Measurements from ENCODE around the gene TBC1D16.

The TBC1D16 gene

DNA sequence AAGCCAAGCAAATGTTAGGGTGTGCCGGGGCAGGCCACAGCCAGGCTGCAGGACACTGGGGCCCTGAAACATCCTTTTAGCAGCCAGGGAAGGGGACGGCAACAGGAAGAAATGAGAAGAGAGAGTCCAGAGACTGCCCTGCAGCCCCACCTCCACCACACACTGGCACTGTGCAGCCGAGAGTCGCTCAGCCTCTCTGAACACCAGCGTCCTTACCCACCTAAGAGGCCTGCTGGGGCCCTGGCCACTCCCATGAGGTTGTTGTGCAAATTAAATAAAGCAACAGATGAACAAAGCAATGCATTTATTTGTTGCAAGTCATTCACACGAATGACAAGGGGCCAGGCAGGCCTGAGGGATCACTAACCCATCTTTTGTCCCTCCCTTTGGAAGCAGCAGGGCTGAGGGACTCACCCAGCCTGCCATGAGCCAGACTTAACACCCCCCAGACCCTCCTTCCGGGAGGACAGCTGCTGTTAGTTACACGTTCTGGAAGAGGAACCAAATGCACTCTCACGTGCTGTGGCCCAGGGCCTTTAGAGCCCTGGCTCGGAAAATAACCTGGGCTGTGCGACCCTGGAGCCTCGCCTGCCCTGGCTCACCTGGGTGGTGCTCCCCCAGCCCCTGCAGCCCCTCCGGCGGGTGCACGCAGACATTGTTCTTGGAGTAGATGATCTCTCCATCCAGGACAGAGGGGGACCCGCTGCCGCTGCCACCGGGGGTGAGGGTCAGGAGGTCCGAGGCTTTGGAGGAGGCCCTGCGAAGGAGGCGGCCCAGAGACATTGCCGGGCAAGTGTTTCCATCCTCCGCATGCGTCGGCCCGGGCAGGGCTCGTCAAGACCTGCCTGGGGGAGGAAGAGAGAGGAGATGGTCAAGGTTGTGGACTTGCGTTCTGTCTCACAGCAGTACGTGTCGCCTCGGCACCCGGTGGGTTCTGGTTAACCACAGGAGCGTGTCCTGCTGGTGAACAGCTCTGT lies 22.6 kb downstream of the TBC1D16 start:
- Histone ChIP-seq H3K4me3 (ENCODE audit: low read depth in 1 of 2, low read length in 2 of 2) (no peak overlapping the region), H3K36me3 (ENCODE audit: insufficient read depth, low read length) (peaks cover 12% of the 10 kb centered on the region), H3K27ac (ENCODE audit: low read length) (no peak overlapping the region), H3K9me3 (ENCODE audit: insufficient read depth, low read length, severe bottlenecking) (no peaks in the 10 kb centered on the region), H3K27me3 (ENCODE audit: insufficient read depth, low read length, poor library complexity) (no peaks in the 10 kb centered on the region), H3K79me2 (ENCODE audit: insufficient read depth, low read length) (no peaks in the 10 kb centered on the region), H3K9ac (ENCODE audit: low read depth, low read length) (no peak overlapping the region), H2AFZ (ENCODE audit: low read depth, low read length) (no peak overlapping the region), H4K20me1 (ENCODE audit: insufficient read depth, low read length) (no peaks in the 10 kb centered on the region; the same call in 1 of the 2 replicates), H3K4me2 (ENCODE audit: insufficient read depth, low read length) (no peak overlapping the region), H3K4me1 (ENCODE audit: insufficient read depth, low read length) (no peaks in the 10 kb centered on the region)
- TF ChIP-seq, protein P1, sequence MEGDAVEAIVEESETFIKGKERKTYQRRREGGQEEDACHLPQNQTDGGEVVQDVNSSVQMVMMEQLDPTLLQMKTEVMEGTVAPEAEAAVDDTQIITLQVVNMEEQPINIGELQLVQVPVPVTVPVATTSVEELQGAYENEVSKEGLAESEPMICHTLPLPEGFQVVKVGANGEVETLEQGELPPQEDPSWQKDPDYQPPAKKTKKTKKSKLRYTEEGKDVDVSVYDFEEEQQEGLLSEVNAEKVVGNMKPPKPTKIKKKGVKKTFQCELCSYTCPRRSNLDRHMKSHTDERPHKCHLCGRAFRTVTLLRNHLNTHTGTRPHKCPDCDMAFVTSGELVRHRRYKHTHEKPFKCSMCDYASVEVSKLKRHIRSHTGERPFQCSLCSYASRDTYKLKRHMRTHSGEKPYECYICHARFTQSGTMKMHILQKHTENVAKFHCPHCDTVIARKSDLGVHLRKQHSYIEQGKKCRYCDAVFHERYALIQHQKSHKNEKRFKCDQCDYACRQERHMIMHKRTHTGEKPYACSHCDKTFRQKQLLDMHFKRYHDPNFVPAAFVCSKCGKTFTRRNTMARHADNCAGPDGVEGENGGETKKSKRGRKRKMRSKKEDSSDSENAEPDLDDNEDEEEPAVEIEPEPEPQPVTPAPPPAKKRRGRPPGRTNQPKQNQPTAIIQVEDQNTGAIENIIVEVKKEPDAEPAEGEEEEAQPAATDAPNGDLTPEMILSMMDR (IDR thresholded peaks at IDR 0.05; ENCODE audit: borderline replicate concordance, extremely low read depth, low read length, poor library complexity, severe bottlenecking) = no peak
- TF ChIP-seq EZH2 (IDR thresholded peaks at IDR 0.05; ENCODE audit: borderline replicate concordance, low read depth, low read length, severe bottlenecking) = no peak
- ATAC-seq (ENCODE audit: insufficient read depth, low read depth) (no peak), DNase-seq (no peak)

DNA sequence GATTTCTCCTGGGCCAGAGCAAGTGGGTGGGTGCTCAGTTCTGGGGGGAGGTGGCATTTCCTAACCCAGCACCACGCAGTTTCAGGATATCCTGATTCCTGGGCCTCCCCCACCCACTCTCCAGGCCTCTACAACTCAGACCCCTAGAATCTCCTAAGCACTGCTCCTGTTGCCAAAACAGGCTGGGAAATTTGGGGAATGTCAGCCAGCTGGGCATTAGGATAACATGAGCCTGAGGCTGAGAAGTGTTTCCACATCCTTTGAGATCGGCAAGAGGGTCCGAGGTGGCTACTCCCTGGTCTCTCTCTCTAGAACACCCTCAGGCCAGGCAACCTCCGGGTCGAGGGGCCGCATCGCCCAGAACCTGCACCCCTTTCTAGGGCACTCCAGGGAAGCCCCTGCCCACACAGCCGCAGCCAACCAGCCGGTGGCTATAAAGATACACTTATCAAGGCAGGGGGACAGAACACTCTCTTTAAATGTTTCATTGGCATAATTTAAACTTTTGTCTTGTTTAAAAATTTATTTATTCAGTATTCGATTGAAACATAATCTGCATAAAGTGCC lies 23.6 kb downstream of the TBC1D16 start:
- Histone ChIP-seq H3K79me2 (ENCODE audit: insufficient read depth, low read length) (no peaks in the 10 kb centered on the region), H3K27me3 (ENCODE audit: insufficient read depth, low read length, poor library complexity) (no peaks in the 10 kb centered on the region), H3K36me3 (ENCODE audit: insufficient read depth, low read length) (peaks cover 12% of the 10 kb centered on the region), H3K27ac (ENCODE audit: low read length) (no peak overlapping the region), H3K4me1 (ENCODE audit: insufficient read depth, low read length) (no peaks in the 10 kb centered on the region), H4K20me1 (ENCODE audit: insufficient read depth, low read length) (no peaks in the 10 kb centered on the region; the same call in 1 of the 2 replicates), H2AFZ (ENCODE audit: low read depth, low read length) (no peak overlapping the region), H3K4me2 (ENCODE audit: insufficient read depth, low read length) (no peak overlapping the region), H3K9me3 (ENCODE audit: insufficient read depth, low read length, severe bottlenecking) (no peaks in the 10 kb centered on the region), H3K9ac (ENCODE audit: low read depth, low read length) (no peak overlapping the region), H3K4me3 (ENCODE audit: low read depth in 1 of 2, low read length in 2 of 2) (no peak overlapping the region)
- no peak for DNase-seq
- TF ChIP-seq, protein P1 (IDR thresholded peaks at IDR 0.05; ENCODE audit: borderline replicate concordance, extremely low read depth, low read length, poor library complexity, severe bottlenecking) = no peak
- TF ChIP-seq EZH2 (IDR thresholded peaks at IDR 0.05; ENCODE audit: borderline replicate concordance, low read depth, low read length, severe bottlenecking) = no peak
- no peak for ATAC-seq (ENCODE audit: insufficient read depth, low read depth)

DNA sequence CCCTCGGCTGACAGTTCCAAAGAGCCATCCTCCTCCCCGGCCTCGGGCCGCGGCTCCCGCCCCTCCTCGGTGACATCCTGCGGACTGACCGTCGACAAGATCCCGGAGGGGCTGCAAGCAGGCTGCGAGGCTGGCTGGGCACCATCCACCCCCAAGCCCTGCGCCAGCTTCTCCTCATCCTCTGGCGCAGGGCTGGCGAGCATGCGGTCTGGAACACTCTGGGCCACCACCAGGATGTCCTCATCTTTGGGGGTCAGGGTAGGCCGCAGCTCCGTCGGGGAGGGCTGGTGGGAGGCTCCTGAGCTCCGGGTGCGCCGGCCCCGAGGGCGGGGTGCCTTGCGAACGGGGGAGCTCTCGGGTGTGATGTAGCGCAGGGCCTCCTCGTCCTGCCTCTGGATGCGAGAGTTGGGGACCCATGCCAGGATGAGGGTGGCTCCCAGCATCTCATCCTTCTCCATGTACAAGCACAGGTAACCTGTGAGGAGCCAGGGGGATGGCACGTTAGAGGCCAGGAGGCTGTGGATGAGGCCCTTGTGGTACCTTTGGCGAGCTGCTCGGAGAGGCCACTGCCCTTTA lies 25.3 kb downstream of the TBC1D16 start:
- Histone ChIP-seq H3K9me3 (ENCODE audit: insufficient read depth, low read length, severe bottlenecking) (no peaks in the 10 kb centered on the region), H3K4me1 (ENCODE audit: insufficient read depth, low read length) (peaks cover 6% of the 10 kb centered on the region), H3K9ac (ENCODE audit: low read depth, low read length) (no peak overlapping the region), H3K27ac (ENCODE audit: low read length) (no peak overlapping the region), H3K36me3 (ENCODE audit: insufficient read depth, low read length) (peaks cover 12% of the 10 kb centered on the region), H3K79me2 (ENCODE audit: insufficient read depth, low read length) (no peaks in the 10 kb centered on the region), H4K20me1 (ENCODE audit: insufficient read depth, low read length) (no peaks in the 10 kb centered on the region; the same call in 1 of the 2 replicates), H2AFZ (ENCODE audit: low read depth, low read length) (no peak overlapping the region), H3K4me3 (ENCODE audit: low read depth in 1 of 2, low read length in 2 of 2) (no peak overlapping the region), H3K4me2 (ENCODE audit: insufficient read depth, low read length) (no peak overlapping the region), H3K27me3 (ENCODE audit: insufficient read depth, low read length, poor library complexity) (no peaks in the 10 kb centered on the region)
- TF ChIP-seq, protein P1 (IDR thresholded peaks at IDR 0.05; ENCODE audit: borderline replicate concordance, extremely low read depth, low read length, poor library complexity, severe bottlenecking) = no peak
- TF ChIP-seq EZH2 (IDR thresholded peaks at IDR 0.05; ENCODE audit: borderline replicate concordance, low read depth, low read length, severe bottlenecking) = no peak
- no peak for DNase-seq
- no peak for ATAC-seq (ENCODE audit: insufficient read depth, low read depth)
